Vagina (tissue), 2 donors: ENCODE data around the gene PKLR. TPM values are rescaled to one million over a fixed set of nuclear protein-coding genes. Genes with fewer than 3 reads are reported as not detected.

Experiments used
- DNase-seq, 2 donors: peaks; one replicate each; pipeline ENCODE4 v3.0.0-alpha.2; 2017; ENCODE audit errors: extremely low spot score in 2 of 2
- H3K27ac ChIP-seq: fragments of 200-600 bp; sonication (generic); one replicate; pipeline ENCODE4 v1.5.1; 2019
- H3K27me3 ChIP-seq: fragments of 200-600 bp; sonication (generic); one replicate; pipeline ENCODE4 v1.5.1; 2019
- H3K36me3 ChIP-seq, 2 donors: fragments of 200-600 bp; sonication (generic); one replicate each; pipeline ENCODE4 v1.5.1; 2017 to 2019
- H3K4me1 ChIP-seq: fragments of 200-600 bp; sonication (generic); one replicate; pipeline ENCODE4 v1.5.1; 2019
- H3K4me3 ChIP-seq, 2 donors: fragments of 200-600 bp; sonication (generic); 1 replicate in 1 of 2; 2 replicates in 1 of 2; pipeline ENCODE4 v1.5.1; 2016 to 2019
- H3K9me3 ChIP-seq: fragments of 200-600 bp; sonication (generic); one replicate; pipeline ENCODE4 v1.5.1; 2019
- POLR2A ChIP-seq, 2 donors: fragments of 450-650 bp; IDR thresholded peaks; one replicate each; pipeline ENCODE4 v1.6.1; 2017; ENCODE audit warnings: antibody characterized with exemption in 2 of 2, mild to moderate bottlenecking in 2 of 2, moderate library complexity in 2 of 2
- POLR2AphosphoS5 ChIP-seq, 2 donors: sonication (generic); formaldehyde crosslinking; IDR thresholded peaks; one replicate each; pipeline ENCODE4 v1.9.0; 2017; ENCODE audit warnings: antibody characterized with exemption in 2 of 2, mild to moderate bottlenecking in 2 of 2, low read depth in 1 of 2; ENCODE audit not compliant: insufficient read depth in 1 of 2
- intact Hi-C: fragments of 100-400 bp; cut with DNase I; formaldehyde crosslinking; loops from one replicate; pipeline ENCODE4 v1.15.1; 2023
- total RNA-seq: library from RNA; depleted of rRNA; stranded (reverse); fragments of >200 nt; gene quantifications from one replicate; pipeline ENCODE4 v1.2.3, GENCODE V29; 2016
- TF ChIP-seq, protein P1 (sequence below), 3 experiments: fragments of 450-650 bp in 2 of 3; fragments of 200-600 bp in 1 of 3; sonication (generic) in 1 of 3; IDR thresholded peaks; one replicate each; pipeline ENCODE4 v1.5.1; 2017 to 2019; ENCODE audit warnings: antibody characterized with exemption in 3 of 3, mild to moderate bottlenecking in 2 of 3, moderate library complexity in 2 of 3

The PKLR gene
- total RNA-seq, 1 donor from 2014 or later: not detected

DNA sequence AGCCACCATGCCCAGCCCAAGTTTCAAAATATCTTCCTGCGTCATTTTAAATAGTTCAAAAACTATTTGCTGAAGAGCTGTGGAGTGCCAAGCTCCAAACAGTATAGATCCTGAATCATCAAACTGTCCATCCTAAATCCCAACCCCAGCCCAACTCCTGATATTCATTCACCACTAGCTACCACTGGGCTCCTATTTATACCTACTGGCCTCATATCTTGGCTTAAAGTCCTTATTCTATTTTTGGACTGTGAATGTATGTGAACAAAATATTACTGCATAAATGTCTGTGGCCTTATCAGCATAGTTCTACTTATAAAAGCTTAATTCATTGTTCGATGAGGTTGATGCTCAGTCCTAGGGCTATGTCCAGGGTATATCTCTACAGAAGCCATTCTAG is 33.9 kb downstream of the PKLR start:
- Histone ChIP-seq H3K4me3 (no peak overlapping the region), H3K27ac (no peak overlapping the region), H3K9me3 (no peaks in the 10 kb centered on the region), H3K36me3 (peaks cover 5 to 77% of the 10 kb centered on the region in 2 donors), H3K27me3 (no peaks in the 10 kb centered on the region), H3K4me1 (peaks cover 18% of the 10 kb centered on the region)
- TF ChIP-seq POLR2A (IDR thresholded peaks at IDR 0.05) (no peak), POLR2AphosphoS5 (IDR thresholded peaks at IDR 0.05; ENCODE audit: insufficient read depth in 1 of 2, low read depth in 1 of 2) (no peak)
- TF ChIP-seq, protein P1, sequence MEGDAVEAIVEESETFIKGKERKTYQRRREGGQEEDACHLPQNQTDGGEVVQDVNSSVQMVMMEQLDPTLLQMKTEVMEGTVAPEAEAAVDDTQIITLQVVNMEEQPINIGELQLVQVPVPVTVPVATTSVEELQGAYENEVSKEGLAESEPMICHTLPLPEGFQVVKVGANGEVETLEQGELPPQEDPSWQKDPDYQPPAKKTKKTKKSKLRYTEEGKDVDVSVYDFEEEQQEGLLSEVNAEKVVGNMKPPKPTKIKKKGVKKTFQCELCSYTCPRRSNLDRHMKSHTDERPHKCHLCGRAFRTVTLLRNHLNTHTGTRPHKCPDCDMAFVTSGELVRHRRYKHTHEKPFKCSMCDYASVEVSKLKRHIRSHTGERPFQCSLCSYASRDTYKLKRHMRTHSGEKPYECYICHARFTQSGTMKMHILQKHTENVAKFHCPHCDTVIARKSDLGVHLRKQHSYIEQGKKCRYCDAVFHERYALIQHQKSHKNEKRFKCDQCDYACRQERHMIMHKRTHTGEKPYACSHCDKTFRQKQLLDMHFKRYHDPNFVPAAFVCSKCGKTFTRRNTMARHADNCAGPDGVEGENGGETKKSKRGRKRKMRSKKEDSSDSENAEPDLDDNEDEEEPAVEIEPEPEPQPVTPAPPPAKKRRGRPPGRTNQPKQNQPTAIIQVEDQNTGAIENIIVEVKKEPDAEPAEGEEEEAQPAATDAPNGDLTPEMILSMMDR (IDR thresholded peaks at IDR 0.05): no peak
- intact Hi-C loops: no loop called here
- no peak for DNase-seq

DNA sequence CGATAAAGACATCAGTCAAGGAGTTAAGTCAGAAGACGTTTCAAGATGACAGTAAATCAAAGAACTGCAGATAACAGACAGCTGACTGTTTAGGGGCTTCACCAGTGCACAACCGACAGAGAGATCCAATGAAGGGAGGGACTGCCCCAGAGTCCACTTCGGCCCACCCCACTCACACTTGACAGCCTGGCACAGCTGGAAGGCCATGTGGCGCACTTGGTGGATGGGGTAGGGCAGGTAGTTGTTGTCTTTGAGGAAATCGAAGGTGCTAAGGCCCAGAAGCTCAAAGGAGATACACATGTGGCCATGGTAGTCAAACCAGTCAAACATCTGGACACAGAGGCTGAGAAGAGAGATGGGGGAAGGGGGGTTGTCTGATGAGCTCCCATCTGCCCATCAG is 34.7 kb downstream of the PKLR start:
- H3K9me3 ChIP-seq: no peaks in the 10 kb centered on the region
- DNase-seq: no peak
- peaks cover 12% of the 10 kb centered on the region for H3K4me1 ChIP-seq
- H3K27ac ChIP-seq: no peak overlapping the region
- peaks cover 5 to 77% of the 10 kb centered on the region in 2 donors for H3K36me3 ChIP-seq
- no peak overlapping the region for H3K4me3 ChIP-seq
- no peak for TF ChIP-seq POLR2AphosphoS5 (IDR thresholded peaks at IDR 0.05; ENCODE audit: insufficient read depth in 1 of 2, low read depth in 1 of 2)
- TF ChIP-seq, protein P1 (IDR thresholded peaks at IDR 0.05): no peak
- TF ChIP-seq POLR2A (IDR thresholded peaks at IDR 0.05): no peak
- no peaks in the 10 kb centered on the region for H3K27me3 ChIP-seq
- intact Hi-C loops: no loop called here

DNA sequence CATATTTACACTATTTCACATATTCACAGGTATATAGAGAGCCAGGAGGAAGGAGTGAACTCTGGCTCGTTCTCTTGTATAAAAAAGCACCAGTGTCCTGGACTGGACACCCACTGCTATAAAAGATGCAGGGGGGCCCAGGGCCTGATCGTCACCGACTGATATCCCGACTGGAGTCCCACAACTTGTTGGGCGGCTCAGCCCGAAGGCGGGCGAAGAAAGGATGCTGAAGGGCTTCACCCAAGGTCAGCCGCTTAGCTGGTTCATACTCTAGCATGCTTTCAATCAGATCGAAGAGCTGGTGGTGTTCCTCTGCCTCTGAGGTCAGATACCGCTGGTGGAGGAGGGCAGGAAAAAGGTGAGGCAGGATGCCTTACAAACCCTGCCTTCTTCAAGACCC is 38.2 kb downstream of the PKLR start:
- Histone ChIP-seq H3K27ac (peak overlapping the region; percentile 70), H3K9me3 (no peaks in the 10 kb centered on the region), H3K4me3 (no peak overlapping the region), H3K36me3 (peaks cover 0 to 57% of the 10 kb centered on the region in 2 donors), H3K27me3 (no peaks in the 10 kb centered on the region), H3K4me1 (peaks cover 24% of the 10 kb centered on the region)
- no peak for DNase-seq
- no peak for TF ChIP-seq POLR2AphosphoS5 (IDR thresholded peaks at IDR 0.05; ENCODE audit: insufficient read depth in 1 of 2, low read depth in 1 of 2)
- TF ChIP-seq POLR2A (IDR thresholded peaks at IDR 0.05): no peak
- TF ChIP-seq, protein P1 (IDR thresholded peaks at IDR 0.05): no peak
- intact Hi-C loops: no loop called here

DNA sequence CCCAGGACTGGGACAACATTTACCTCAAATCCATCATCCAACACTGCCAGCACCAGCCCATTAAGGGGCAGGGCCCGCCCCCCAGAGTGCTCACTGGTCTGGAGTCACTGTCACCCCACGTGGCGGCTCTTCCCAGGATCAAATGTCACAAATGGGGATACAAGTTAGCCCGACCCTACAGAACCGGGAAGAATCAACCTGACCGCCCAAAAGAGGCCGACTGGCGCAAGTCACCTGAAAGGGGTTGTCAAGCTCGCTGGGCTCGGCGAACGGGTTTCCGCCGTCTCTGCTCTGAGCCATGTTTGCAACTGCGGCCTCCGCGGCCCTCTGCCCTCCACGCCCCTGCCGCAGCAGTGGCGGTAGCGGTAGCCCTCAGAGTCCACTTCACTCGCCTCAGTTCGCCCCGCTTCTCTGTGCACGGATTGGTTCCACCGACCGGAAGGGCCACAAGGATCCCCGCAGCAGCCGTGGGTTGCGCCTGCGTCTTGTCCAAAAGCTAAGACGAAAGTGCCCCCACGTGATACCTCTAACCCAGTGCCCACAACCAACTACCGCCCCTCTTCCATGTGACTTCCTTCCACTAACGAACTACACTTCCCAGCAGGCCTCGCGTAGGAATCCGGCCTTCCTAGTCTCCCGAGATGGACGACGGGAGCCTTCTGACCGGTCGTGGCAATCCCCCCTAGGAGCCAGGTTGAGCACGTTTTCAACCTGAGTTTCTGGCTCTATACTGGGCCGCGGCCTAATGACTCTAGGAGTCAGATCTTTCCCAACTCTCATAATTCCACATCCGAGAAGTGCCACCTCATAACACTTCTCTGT is 39.2 kb downstream of the PKLR start, which contains the start of gene SCAMP3:
Gene SCAMP3, minus strand, starts transcription at position 509 of the 822 bp plus-strand sequence. Its CDS starts 209 bp downstream, at position 300.
- peak within 1 kb of the TSS; percentile 67 to 81 for H3K4me3 ChIP-seq
- no peaks in the 10 kb centered on the region for H3K27me3 ChIP-seq
- peak within 1 kb of the TSS; percentile 70 for H3K27ac ChIP-seq
- H3K9me3 ChIP-seq: no peaks in the 10 kb centered on the region
- peak in 1 of 2 donors; percentile 99 for DNase-seq
- peaks cover 0 to 47% of the 10 kb centered on the region in 2 donors for H3K36me3 ChIP-seq
- TF ChIP-seq POLR2A (IDR thresholded peaks at IDR 0.05) (peak in 1 of 2 donors; percentile 11), POLR2AphosphoS5 (IDR thresholded peaks at IDR 0.05; ENCODE audit: insufficient read depth in 1 of 2, low read depth in 1 of 2) (peak; percentile 92 to 99)
- TF ChIP-seq, protein P1 (IDR thresholded peaks at IDR 0.05): no peak
- intact Hi-C loops: no loop called here
- H3K4me1 ChIP-seq: peaks cover 24% of the 10 kb centered on the region

DNA sequence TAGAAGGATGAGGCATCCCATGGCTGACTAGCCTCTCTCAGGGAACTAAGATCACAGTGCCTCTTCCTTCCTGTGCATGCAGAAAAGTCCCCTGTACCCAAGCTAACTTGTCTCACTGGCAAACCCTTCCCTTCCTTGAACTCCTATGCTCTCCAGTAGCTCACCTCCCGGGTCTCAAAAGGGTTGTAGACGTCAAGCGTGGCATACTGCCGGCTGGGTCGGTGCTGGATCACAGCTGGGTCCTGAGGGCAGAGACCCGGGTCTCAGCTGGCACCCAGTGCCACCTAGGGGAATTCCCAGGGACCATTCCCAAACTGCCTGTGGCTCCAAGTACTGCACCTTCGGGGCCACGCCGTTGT is 39.8 kb downstream of the PKLR start:
- Histone ChIP-seq H3K36me3 (peaks cover 0 to 41% of the 10 kb centered on the region in 2 donors), H3K4me1 (peaks cover 26% of the 10 kb centered on the region), H3K27ac (peak overlapping the region; percentile 70), H3K4me3 (peak overlapping the region; percentile 67 to 81), H3K9me3 (no peaks in the 10 kb centered on the region), H3K27me3 (no peaks in the 10 kb centered on the region)
- intact Hi-C loops: no loop called here
- no peak for DNase-seq
- TF ChIP-seq POLR2A (IDR thresholded peaks at IDR 0.05) (no peak), POLR2AphosphoS5 (IDR thresholded peaks at IDR 0.05; ENCODE audit: insufficient read depth in 1 of 2, low read depth in 1 of 2) (no peak)
- TF ChIP-seq, protein P1 (IDR thresholded peaks at IDR 0.05): no peak
